HCT116 (cell line): ENCODE data around the gene PSMB4. TPM values are rescaled to one million over a fixed set of nuclear protein-coding genes. Genes with fewer than 3 reads are reported as not detected.

ENCODE experiments used
- ATAC-seq: fragments of 200-7000 bp; cut with Tn5 transposase; 2 replicates; pipeline ENCODE4 v1.9.1; 2020; ENCODE audit warnings: mild to moderate bottlenecking, moderate library complexity
- BruUV-seq: library from RNA; stranded (reverse); fragments of 400-500 nt; replicated peaks from 2 replicates; lab custom pipeline; 2021; lab: Mats Ljungman, UMichigan
- CTCF ChIA-PET: fragments of 300-600 bp; sonication (Branson Sonifier 250); formaldehyde crosslinking; loops from one replicate; lab custom pipeline; 2021; ENCODE audit warnings: antibody characterized with exemption; lab: Charles Lee
- POLR2A ChIA-PET: fragments of 300-600, 350-600 bp; sonication (Branson Sonifier 250); formaldehyde crosslinking; loops from one replicate; lab custom pipeline; 2021; ENCODE audit warnings: antibody characterized with exemption; lab: Charles Lee
- RAD21 ChIA-PET, 2 experiments: fragments of 300-600 bp; sonication (Branson Sonifier 250); formaldehyde crosslinking; loops; one replicate each; lab custom pipeline; 2023; ENCODE audit warnings: low total read pairs in 2 of 2; ENCODE audit not compliant: uncharacterized antibody in 2 of 2, unreplicated experiment in 2 of 2, low non-redundant PET in 1 of 2; lab: Charles Lee
- DNase-seq: peaks from one replicate; pipeline ENCODE4 v3.0.0-alpha.2; 2010; ENCODE audit warnings: low read depth, low spot score
- H2AFZ ChIP-seq: fragments of 200-600 bp; shearing (Covaris generic), sonication (generic); 2 replicates; pipeline ENCODE4 v1.6.1; 2017; ENCODE audit warnings: low read depth, mixed run types, mixed read lengths, antibody characterized with exemption, low read length; ENCODE audit not compliant: poor library complexity, severe bottlenecking
- H3K27ac ChIP-seq: 2 replicates; pipeline ENCODE4 v1.5.1; 2012; ENCODE audit warnings: low read depth, low read length
- H3K27me3 ChIP-seq: fragments of 200-600 bp; sonication (generic); 2 replicates; pipeline ENCODE4 v1.6.1; 2016; ENCODE audit warnings: mixed run types, low read length, mixed read lengths; ENCODE audit not compliant: insufficient read depth
- H3K36me3 ChIP-seq, 2 experiments: fragments of 200-500 bp in 1 of 2; fragments of 200-600 bp in 1 of 2; sonication (Bioruptor generic) in 1 of 2; sonication (generic) in 1 of 2; 2 replicates each; pipeline versions ENCODE4 v1.5.1 to v1.6.1; 2014 to 2016; ENCODE audit warnings: low read length in 2 of 2, inconsistent platforms in 1 of 2, mixed read lengths in 1 of 2, mixed run types in 1 of 2; ENCODE audit not compliant: insufficient read depth in 2 of 2, control insufficient read depth in 1 of 2
- H3K4me1 ChIP-seq, 2 experiments: fragments of 200-600 bp in 1 of 2; sonication (generic) in 1 of 2; 2 replicates each; pipeline versions ENCODE4 v1.5.1 to v1.6.1; 2012 to 2017; ENCODE audit warnings: low read length in 2 of 2, inconsistent platforms in 1 of 2, mild to moderate bottlenecking in 1 of 2, mixed read lengths in 1 of 2, mixed run types in 1 of 2, moderate library complexity in 1 of 2; ENCODE audit not compliant: insufficient read depth in 2 of 2, control insufficient read depth in 1 of 2
- H3K4me2 ChIP-seq: fragments of 200-600 bp; sonication (generic); 2 replicates; pipeline ENCODE4 v1.6.1; 2017; ENCODE audit warnings: mixed run types, low read length, mixed read lengths
- H3K4me3 ChIP-seq, 2 experiments: fragments of 200-600 bp in 1 of 2; sonication (generic) in 1 of 2; replicated peaks in 1 of 2; 2 replicates each; pipeline ENCODE4 v1.5.1; 2011 to 2016; ENCODE audit warnings: low read length in 2 of 2, control low read depth in 1 of 2, low read depth in 1 of 2, mild to moderate bottlenecking in 1 of 2, mixed read lengths in 1 of 2, mixed run types in 1 of 2
- H3K79me2 ChIP-seq: fragments of 200-600 bp; sonication (generic); 2 replicates; pipeline ENCODE4 v1.6.1; 2017; ENCODE audit warnings: mild to moderate bottlenecking, mixed run types, low read length, moderate library complexity, mixed read lengths; ENCODE audit not compliant: insufficient read depth
- H3K9ac ChIP-seq: fragments of 200-600 bp; sonication (generic); 2 replicates; pipeline ENCODE4 v1.6.1; 2016; ENCODE audit warnings: low read length, mixed read lengths
- H3K9me2 ChIP-seq: fragments of 200-600 bp; sonication (generic), shearing (Covaris generic); 2 replicates; pipeline ENCODE4 v1.6.1; 2017; ENCODE audit warnings: mixed run types, mild to moderate bottlenecking, moderate library complexity; ENCODE audit not compliant: insufficient read depth
- H3K9me3 ChIP-seq, 2 experiments: fragments of 200-500 bp in 1 of 2; fragments of 200-600 bp in 1 of 2; sonication (Bioruptor generic) in 1 of 2; sonication (generic) in 1 of 2; 2 replicates each; pipeline ENCODE4 v1.6.1; 2014 to 2017; ENCODE audit warnings: low read length in 2 of 2, mixed read lengths in 2 of 2, inconsistent platforms in 1 of 2, low read depth in 1 of 2, mild to moderate bottlenecking in 1 of 2, mixed run types in 1 of 2, moderate library complexity in 1 of 2; ENCODE audit not compliant: control insufficient read depth in 1 of 2, insufficient read depth in 1 of 2
- H4K20me1 ChIP-seq: fragments of 200-600 bp; sonication (generic), shearing (Covaris generic); 2 replicates; pipeline ENCODE4 v1.6.1; 2017; ENCODE audit warnings: mixed run types, mild to moderate bottlenecking, moderate library complexity; ENCODE audit not compliant: insufficient read depth
- EGR1 ChIP-seq: IDR thresholded peaks from 2 replicates; pipeline ENCODE4 v1.6.1; 2012; ENCODE audit warnings: low read depth
- FOSL1 ChIP-seq: IDR thresholded peaks from 2 replicates; pipeline ENCODE4 v1.6.1; 2012; ENCODE audit warnings: low read depth
- RAD21 ChIP-seq: IDR thresholded peaks from 2 replicates; pipeline ENCODE4 v1.6.1; 2012; ENCODE audit warnings: low read depth, mild to moderate bottlenecking
- SIN3A ChIP-seq: IDR thresholded peaks from 2 replicates; pipeline ENCODE4 v1.6.1; 2012; ENCODE audit warnings: low read depth
- SRF ChIP-seq: IDR thresholded peaks from 2 replicates; pipeline ENCODE4 v1.6.1; 2012; ENCODE audit warnings: low read depth
- intact Hi-C: fragments of 100-400 bp; cut with micrococcal nuclease; formaldehyde crosslinking; loops from 2 replicates; pipeline ENCODE4 v1.10.0; 2022
- total RNA-seq: library from RNA; stranded (reverse); gene quantifications from one replicate; pipeline ENCODE4 v1.2.1, GENCODE V29; 2021; ENCODE audit not compliant: unreplicated experiment
- TF ChIP-seq, protein P1 (sequence below): IDR thresholded peaks from 2 replicates; pipeline ENCODE4 v1.6.1; 2012

Gene PSMB4
- total RNA-seq, 1 experiment from 2014 or later: 341 TPM

DNA sequence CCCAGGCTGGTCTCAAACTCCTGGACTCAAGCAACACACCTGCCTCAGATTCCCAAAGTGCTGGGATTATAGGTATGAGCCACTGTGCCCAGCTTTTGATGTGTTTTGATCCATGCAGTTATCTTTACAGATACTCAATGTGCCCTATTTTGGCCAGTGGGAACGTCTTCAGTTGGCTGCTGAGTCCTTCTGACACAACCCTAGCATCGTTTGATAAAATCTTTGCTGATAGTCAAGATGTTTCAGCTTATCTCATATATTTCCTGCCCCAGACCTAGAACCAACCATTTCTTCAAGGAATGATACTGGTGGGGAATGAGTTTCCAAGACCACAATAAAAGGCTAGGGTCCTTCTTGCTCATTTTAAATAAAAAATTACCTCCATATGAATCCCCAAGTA is 48.3 kb downstream of the PSMB4 start:
- Histone ChIP-seq H3K4me2 (no peak overlapping the region), H3K36me3 (0 out of 4 replicates have a peak, but pooled peaks cover 0 to 2% of the 10 kb centered on the region in 2 experiments), H4K20me1 (no peaks in the 10 kb centered on the region; the same call in 1 of the 2 replicates), H3K27ac (no peak overlapping the region), H3K4me1 (peaks cover 11 to 13% of the 10 kb centered on the region in 2 experiments), H3K9ac (no peak overlapping the region), H3K9me3 (no peaks in the 10 kb centered on the region), H3K79me2 (peaks cover 97% of the 10 kb centered on the region), H3K27me3 (no peaks in the 10 kb centered on the region), H2AFZ (no peak overlapping the region), H3K4me3 (no peak overlapping the region), H3K9me2 (no peaks in the 10 kb centered on the region)
- RAD21 ChIA-PET: no interaction called here
- CTCF ChIA-PET: interaction anchor here (1.2 kb wide), 1 partner anchor 287 kb away, joined by 3 read pairs; no protein-coding TSS in a partner anchor
- DNase-seq (no peak), ATAC-seq (no peak)
- TF ChIP-seq SRF: no peak
- no peak for TF ChIP-seq RAD21
- TF ChIP-seq, protein P1, sequence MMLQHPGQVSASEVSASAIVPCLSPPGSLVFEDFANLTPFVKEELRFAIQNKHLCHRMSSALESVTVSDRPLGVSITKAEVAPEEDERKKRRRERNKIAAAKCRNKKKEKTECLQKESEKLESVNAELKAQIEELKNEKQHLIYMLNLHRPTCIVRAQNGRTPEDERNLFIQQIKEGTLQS: no peak
- TF ChIP-seq SIN3A: no peak
- TF ChIP-seq EGR1: no peak
- TF ChIP-seq FOSL1: no peak
- BruUV-seq: TSS peak; percentile 19
- POLR2A ChIA-PET: no interaction called here
- intact Hi-C loops: no loop called here

Other genes with a start within 250 kb of the PSMB4 start
- gene TNFAIP8L2, start 242.9 kb upstream of the PSMB4 start, total RNA-seq: not detected
- gene LYSMD1, start 233.7 kb upstream of the PSMB4 start, total RNA-seq: 5.0 TPM
- gene SCNM1, start 233.4 kb upstream of the PSMB4 start, total RNA-seq: 34.1 TPM
- gene TMOD4, start 223.6 kb upstream of the PSMB4 start, total RNA-seq: 1.8 TPM
- gene VPS72, start 209.4 kb upstream of the PSMB4 start, total RNA-seq: 68.9 TPM
- 75.4 TPM for gene PIP5K1A, start 201.0 kb upstream of the PSMB4 start, total RNA-seq
- gene PSMD4, start 144.8 kb upstream of the PSMB4 start, total RNA-seq: 225 TPM
- gene ZNF687, start 117.3 kb upstream of the PSMB4 start, total RNA-seq: 34.3 TPM
- 45.1 TPM for gene PI4KB, start 72.2 kb upstream of the PSMB4 start, total RNA-seq
- 52.7 TPM for gene RFX5, start 52.3 kb upstream of the PSMB4 start, total RNA-seq
- gene SELENBP1, start 26.9 kb upstream of the PSMB4 start, total RNA-seq: 0.42 TPM
- gene POGZ, start 59.9 kb downstream of the PSMB4 start, total RNA-seq: 80.6 TPM
- 19.7 TPM for gene CGN, start 111.8 kb downstream of the PSMB4 start, total RNA-seq
- gene TUFT1, start 140.7 kb downstream of the PSMB4 start, total RNA-seq: 12.3 TPM
- gene SNX27, start 212.5 kb downstream of the PSMB4 start, total RNA-seq: 42.2 TPM